ENCODE results near the gene ATP2C2.

DNA sequence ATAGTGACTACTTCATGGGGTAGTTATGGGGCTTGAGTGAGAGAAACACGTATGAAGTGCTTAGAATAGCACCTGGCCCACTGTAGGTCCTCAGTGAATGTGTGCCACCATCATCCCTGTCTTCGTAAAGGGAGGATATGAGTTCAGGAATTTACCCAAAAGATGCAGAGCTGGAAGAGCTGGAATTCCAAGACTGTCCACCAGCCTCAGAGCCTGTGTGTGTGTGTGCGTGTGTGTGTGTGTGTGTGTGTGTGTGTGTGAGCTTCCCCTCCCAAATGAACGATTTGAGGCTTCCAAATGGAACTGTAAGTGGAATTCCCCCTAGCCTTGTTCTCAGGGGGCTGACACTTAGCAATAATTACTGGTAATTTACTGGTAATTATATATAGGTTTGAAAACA, 46.4 kb upstream of the ATP2C2 start:
- TF ChIP-seq POLR2A (IDR thresholded peaks at IDR 0.05) (no peak), POLR2AphosphoS5 (IDR thresholded peaks at IDR 0.05) (no peak)
- TF ChIP-seq, protein P1, sequence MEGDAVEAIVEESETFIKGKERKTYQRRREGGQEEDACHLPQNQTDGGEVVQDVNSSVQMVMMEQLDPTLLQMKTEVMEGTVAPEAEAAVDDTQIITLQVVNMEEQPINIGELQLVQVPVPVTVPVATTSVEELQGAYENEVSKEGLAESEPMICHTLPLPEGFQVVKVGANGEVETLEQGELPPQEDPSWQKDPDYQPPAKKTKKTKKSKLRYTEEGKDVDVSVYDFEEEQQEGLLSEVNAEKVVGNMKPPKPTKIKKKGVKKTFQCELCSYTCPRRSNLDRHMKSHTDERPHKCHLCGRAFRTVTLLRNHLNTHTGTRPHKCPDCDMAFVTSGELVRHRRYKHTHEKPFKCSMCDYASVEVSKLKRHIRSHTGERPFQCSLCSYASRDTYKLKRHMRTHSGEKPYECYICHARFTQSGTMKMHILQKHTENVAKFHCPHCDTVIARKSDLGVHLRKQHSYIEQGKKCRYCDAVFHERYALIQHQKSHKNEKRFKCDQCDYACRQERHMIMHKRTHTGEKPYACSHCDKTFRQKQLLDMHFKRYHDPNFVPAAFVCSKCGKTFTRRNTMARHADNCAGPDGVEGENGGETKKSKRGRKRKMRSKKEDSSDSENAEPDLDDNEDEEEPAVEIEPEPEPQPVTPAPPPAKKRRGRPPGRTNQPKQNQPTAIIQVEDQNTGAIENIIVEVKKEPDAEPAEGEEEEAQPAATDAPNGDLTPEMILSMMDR (IDR thresholded peaks at IDR 0.05): no peak
